PC-3 (cell line): ENCODE data around the gene SMIM14.

ENCODE experiments used
- EZH2 ChIP-seq: fragments of 300-600 bp; sonication (generic); IDR thresholded peaks from one replicate; pipeline ENCODE4 v1.6.1; 2017; ENCODE audit warnings: antibody characterized with exemption, mild to moderate bottlenecking, low read length; ENCODE audit not compliant: unreplicated experiment
- EZH2phosphoT487 ChIP-seq: fragments of 300-600 bp; sonication (generic); IDR thresholded peaks from 2 replicates; pipeline ENCODE4 v1.6.1; 2018; ENCODE audit warnings: mild to moderate bottlenecking, antibody characterized with exemption, low read length, borderline replicate concordance
- TF ChIP-seq, protein P1 (sequence below): fragments of 300-600 bp; sonication (generic); conservative IDR thresholded peaks from 2 replicates; pipeline ENCODE4 v1.5.1; 2017; ENCODE audit warnings: antibody characterized with exemption, low read depth, mild to moderate bottlenecking, low read length

DNA sequence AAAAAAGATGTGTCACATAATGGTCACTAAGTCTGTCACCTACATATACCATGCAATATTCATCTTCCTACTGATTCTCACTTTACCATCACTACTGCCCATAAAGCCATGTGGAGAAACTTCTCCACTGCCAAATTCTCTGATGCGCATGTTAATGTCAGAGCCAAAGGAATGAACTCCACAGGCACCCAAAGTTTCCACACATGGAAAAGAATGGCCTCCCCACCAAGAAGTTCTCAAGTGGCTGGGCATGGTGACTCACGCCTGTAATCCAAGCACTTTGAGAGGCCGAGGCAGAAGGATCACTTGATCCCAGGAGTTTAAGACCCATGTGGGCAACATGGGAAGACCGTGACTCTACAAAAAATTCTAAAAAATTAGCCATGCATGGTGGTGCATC is 67.6 kb downstream of the SMIM14 start:
- TF ChIP-seq, protein P1, sequence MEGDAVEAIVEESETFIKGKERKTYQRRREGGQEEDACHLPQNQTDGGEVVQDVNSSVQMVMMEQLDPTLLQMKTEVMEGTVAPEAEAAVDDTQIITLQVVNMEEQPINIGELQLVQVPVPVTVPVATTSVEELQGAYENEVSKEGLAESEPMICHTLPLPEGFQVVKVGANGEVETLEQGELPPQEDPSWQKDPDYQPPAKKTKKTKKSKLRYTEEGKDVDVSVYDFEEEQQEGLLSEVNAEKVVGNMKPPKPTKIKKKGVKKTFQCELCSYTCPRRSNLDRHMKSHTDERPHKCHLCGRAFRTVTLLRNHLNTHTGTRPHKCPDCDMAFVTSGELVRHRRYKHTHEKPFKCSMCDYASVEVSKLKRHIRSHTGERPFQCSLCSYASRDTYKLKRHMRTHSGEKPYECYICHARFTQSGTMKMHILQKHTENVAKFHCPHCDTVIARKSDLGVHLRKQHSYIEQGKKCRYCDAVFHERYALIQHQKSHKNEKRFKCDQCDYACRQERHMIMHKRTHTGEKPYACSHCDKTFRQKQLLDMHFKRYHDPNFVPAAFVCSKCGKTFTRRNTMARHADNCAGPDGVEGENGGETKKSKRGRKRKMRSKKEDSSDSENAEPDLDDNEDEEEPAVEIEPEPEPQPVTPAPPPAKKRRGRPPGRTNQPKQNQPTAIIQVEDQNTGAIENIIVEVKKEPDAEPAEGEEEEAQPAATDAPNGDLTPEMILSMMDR: no peak
- no peak for TF ChIP-seq EZH2phosphoT487
- TF ChIP-seq EZH2: no peak
